GM19328 (cell line): ENCODE results near the gene MYLK2.
"Not testable (repeated sequence)": the region's sequence is repeated elsewhere in the genome, so short reads cannot be mapped to it uniquely, and the experiment has no call there.

Experiments
- ATAC-seq: cut with Tn5 transposase; IDR thresholded peaks from one replicate; pipeline ENCODE4 v1.9.1; 2021; ENCODE audit warnings: mild to moderate bottlenecking, moderate library complexity; ENCODE audit not compliant: unreplicated experiment

MYLK2 gene

GRCh38 chr20:31819083-31819784 lies at the start of gene MYLK2:
TSS of gene MYLK2 (plus strand) at chr20:31819356. CDS start at chr20:31819581, 225 bp downstream.
- ATAC-seq = no peak

- ATAC-seq = no peak
These were observed 49.5 kb upstream of the MYLK2 start for GRCh38 chr20:31769681-31770080.

GRCh38 chr20:31770243-31770642 lies 48.9 kb upstream of the MYLK2 start:
- ATAC-seq = no peak

DNA sequence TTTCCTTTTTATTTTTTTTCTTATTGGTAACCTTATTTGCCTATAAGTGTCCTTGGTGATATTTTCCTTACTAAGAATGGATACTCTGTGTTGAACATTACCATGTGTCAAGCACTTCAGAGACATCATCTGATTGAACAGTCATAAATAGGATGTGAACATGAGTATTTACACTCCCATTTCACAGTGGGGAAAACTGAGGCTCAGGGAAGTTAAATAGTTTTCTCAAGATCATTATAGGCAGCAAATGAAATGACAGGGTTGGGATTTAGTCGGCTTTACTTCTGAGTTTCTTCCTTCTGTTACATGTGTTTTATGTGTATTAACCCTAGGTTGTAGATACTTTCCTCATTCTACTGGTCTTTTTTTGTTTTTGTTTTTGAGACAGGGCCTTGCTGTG lies 44.7 kb upstream of the MYLK2 start:
- no peak for ATAC-seq

- ATAC-seq = no peak
These were observed 38.3 kb upstream of the MYLK2 start for GRCh38 chr20:31780839-31781238.

DNA sequence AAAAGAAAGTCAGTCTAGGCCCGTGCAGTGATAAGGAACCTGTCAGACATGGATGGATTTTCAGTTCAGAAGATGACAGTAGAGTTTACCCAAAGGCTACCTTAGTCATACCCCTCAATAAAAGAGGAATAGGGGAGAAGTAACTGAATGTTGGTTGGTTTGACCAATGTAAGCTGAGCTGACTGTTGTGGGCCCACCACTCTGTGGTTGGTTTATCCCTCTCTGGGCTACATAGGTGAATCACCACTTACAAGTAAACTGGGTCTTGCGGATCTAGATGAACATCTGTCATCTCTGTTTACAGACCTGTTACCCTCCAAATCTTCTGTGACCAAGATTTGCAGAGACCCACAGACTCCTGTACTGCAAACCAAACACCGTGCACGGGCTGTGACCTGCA lies 37.2 kb upstream of the MYLK2 start:
- no peak for ATAC-seq

- ATAC-seq = no peak
These were observed 34.7 kb upstream of the MYLK2 start for GRCh38 chr20:31784354-31785044.

DNA sequence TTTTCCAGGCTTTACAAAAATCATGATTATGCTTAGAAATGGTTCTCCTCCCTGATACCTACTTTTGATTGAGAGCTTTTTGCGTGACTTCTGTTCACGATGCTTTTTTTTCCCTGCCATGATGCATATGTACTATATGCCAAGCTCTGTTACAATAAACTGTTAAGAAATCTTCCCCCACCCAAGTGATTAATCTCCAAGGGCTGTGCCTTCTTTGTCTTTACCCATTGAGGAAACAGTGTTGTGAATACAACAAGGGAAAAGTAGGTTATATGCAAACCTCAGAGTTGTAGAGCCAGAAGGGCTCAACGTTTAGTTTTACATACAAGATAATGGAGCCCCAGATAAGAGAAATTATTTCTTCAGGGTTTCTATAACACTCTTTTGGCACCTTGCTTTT lies 34.1 kb upstream of the MYLK2 start:
- ATAC-seq = no peak

GRCh38 chr20:31788578-31788977 lies 30.6 kb upstream of the MYLK2 start:
- ATAC-seq = no peak

GRCh38 chr20:31790401-31790800 lies 28.8 kb upstream of the MYLK2 start:
- no peak for ATAC-seq

DNA sequence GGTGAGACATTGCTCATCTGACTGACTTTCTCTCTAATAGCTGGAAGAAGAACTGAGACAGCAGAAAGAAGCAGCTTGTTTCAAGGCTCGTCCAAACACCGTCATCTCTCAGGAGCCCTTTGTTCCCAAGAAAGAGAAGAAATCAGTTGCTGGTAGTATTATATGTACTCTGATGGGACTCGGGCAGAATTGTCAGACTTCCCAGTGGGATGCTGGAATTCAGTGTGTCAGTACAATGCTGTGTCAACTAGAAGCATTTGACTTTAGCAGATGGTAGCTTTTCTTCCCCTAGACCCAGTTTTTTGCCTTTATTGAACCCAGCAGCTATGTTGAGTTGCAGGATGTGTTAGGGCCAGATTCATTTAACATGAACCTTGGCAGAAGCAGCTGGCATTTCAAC lies 21.8 kb upstream of the MYLK2 start:
- no peak for ATAC-seq

GRCh38 chr20:31801508-31801907 lies 17.6 kb upstream of the MYLK2 start:
- no peak for ATAC-seq

- no peak for ATAC-seq
These were observed 15.4 kb upstream of the MYLK2 start for GRCh38 chr20:31803552-31804291.

- no peak for ATAC-seq
These were observed 12.4 kb upstream of the MYLK2 start for GRCh38 chr20:31806564-31807355.

GRCh38 chr20:31808481-31808880 lies 10.7 kb upstream of the MYLK2 start:
- no peak for ATAC-seq

GRCh38 chr20:31809661-31810060 lies 9.5 kb upstream of the MYLK2 start:
- ATAC-seq = no peak

GRCh38 chr20:31811198-31811597 lies 8.0 kb upstream of the MYLK2 start:
- ATAC-seq = no peak

- ATAC-seq = no peak
These were observed 7.1 kb upstream of the MYLK2 start for GRCh38 chr20:31811796-31812728.

DNA sequence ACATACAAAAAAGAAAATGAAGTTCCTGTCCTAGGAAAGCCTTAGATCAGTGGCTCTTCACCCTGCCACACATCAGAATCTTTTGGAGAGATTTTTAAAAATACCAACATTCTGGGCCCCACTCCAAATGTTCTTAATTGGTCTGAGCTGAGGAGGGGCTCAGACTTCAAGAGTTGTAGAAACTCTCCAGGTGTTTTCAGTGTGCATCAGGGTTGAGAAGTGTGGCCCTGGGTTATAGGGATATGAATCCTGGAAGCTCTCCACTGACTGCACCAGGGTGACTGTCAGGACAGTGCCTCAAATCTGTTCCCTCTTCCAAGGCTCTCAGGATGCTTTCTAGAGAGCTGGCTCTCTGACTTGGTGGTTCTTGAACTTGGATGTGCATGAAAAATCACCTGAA lies 5.5 kb upstream of the MYLK2 start:
- no peak for ATAC-seq

DNA sequence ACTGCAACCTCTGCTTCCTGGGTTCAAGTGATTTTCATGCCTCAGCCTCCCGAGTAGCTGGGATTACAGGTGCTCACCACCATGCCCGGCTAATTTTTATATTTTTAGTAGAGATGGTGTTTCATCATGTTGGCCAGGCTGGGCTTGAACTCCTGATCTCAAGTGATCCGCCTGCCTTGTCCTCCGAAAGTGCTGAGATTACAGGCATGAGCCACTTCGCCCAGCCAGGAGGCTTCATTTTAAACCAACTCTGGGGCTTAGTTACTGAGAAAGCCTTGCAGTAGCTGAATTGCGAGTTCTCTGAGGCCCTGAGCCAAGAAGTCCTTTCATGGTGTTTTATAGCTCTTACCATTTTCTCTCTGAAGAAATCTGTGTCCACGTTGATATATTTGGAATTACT lies 5.0 kb upstream of the MYLK2 start:
- ATAC-seq = not testable (repeated sequence)
